Measurements from ENCODE around the gene SPDYE2. TPM values are rescaled to one million over a fixed set of nuclear protein-coding genes. Genes with fewer than 3 reads are reported as not detected.
"Not testable (repeated sequence)": the region's sequence is repeated elsewhere in the genome, so short reads cannot be mapped to it uniquely, and the experiment has no call there.

Gene SPDYE2
- total RNA-seq, 1 experiment from 2014 or later = 0.15 TPM

GRCh38 chr7:102592477-102593019 is 41.5 kb downstream of the SPDYE2 start:
- not testable (repeated sequence) for H3K27ac Mint-ChIP-seq

GRCh38 chr7:102593637-102594334 is 42.8 kb downstream of the SPDYE2 start:
- H3K36me3 Mint-ChIP-seq; POLR2A ChIA-PET; H3K4me3 Mint-ChIP-seq; H3K27me3 Mint-ChIP-seq (ENCODE audit: low read depth); H3K9me3 Mint-ChIP-seq; DNase-seq (ENCODE audit: low spot score); H3K4me1 Mint-ChIP-seq; H3K27ac Mint-ChIP-seq; CTCF ChIA-PET: not testable (repeated sequence)
- peak; percentile 0 for ATAC-seq

More at GRCh38 chr7:102592477-102593019, 41.5 kb downstream of the SPDYE2 start:
- H3K9me3 Mint-ChIP-seq; H3K4me3 Mint-ChIP-seq; H3K4me1 Mint-ChIP-seq; POLR2A ChIA-PET; CTCF ChIA-PET; H3K36me3 Mint-ChIP-seq; H3K27me3 Mint-ChIP-seq (ENCODE audit: low read depth): not testable (repeated sequence)
- ATAC-seq (peak; percentile 62), DNase-seq (ENCODE audit: low spot score) (peak; percentile 58)

GRCh38 chr7:102596036-102596435 is 45.0 kb downstream of the SPDYE2 start:
- H3K4me1 Mint-ChIP-seq; H3K27me3 Mint-ChIP-seq (ENCODE audit: low read depth); H3K4me3 Mint-ChIP-seq; ATAC-seq; CTCF ChIA-PET; POLR2A ChIA-PET; H3K36me3 Mint-ChIP-seq; DNase-seq (ENCODE audit: low spot score); H3K27ac Mint-ChIP-seq; H3K9me3 Mint-ChIP-seq: not testable (repeated sequence)

- H3K4me3 Mint-ChIP-seq; DNase-seq (ENCODE audit: low spot score); H3K27ac Mint-ChIP-seq; H3K9me3 Mint-ChIP-seq; CTCF ChIA-PET; H3K27me3 Mint-ChIP-seq (ENCODE audit: low read depth); POLR2A ChIA-PET; H3K36me3 Mint-ChIP-seq; H3K4me1 Mint-ChIP-seq; ATAC-seq: not testable (repeated sequence)
Measured at GRCh38 chr7:102599699-102600098, 48.7 kb downstream of the SPDYE2 start.

GRCh38 chr7:102602317-102602716 is 51.3 kb downstream of the SPDYE2 start:
- ATAC-seq; H3K4me1 Mint-ChIP-seq; H3K27ac Mint-ChIP-seq; H3K4me3 Mint-ChIP-seq; DNase-seq (ENCODE audit: low spot score); CTCF ChIA-PET; H3K9me3 Mint-ChIP-seq; POLR2A ChIA-PET; H3K27me3 Mint-ChIP-seq (ENCODE audit: low read depth); H3K36me3 Mint-ChIP-seq: not testable (repeated sequence)

GRCh38 chr7:102604431-102605145 is 53.6 kb downstream of the SPDYE2 start:
- H3K36me3 Mint-ChIP-seq; H3K4me1 Mint-ChIP-seq; H3K4me3 Mint-ChIP-seq; DNase-seq (ENCODE audit: low spot score); H3K27me3 Mint-ChIP-seq (ENCODE audit: low read depth); CTCF ChIA-PET; POLR2A ChIA-PET; H3K27ac Mint-ChIP-seq; H3K9me3 Mint-ChIP-seq: not testable (repeated sequence)
- ATAC-seq = peak; percentile 40

GRCh38 chr7:102606848-102607247 is 55.8 kb downstream of the SPDYE2 start:
- H3K27ac Mint-ChIP-seq; H3K27me3 Mint-ChIP-seq (ENCODE audit: low read depth); H3K9me3 Mint-ChIP-seq; DNase-seq (ENCODE audit: low spot score); H3K4me3 Mint-ChIP-seq; POLR2A ChIA-PET; H3K36me3 Mint-ChIP-seq; H3K4me1 Mint-ChIP-seq; CTCF ChIA-PET; ATAC-seq: not testable (repeated sequence)

- DNase-seq (ENCODE audit: low spot score); H3K36me3 Mint-ChIP-seq; CTCF ChIA-PET; H3K27me3 Mint-ChIP-seq (ENCODE audit: low read depth); H3K4me3 Mint-ChIP-seq; H3K4me1 Mint-ChIP-seq; ATAC-seq; H3K27ac Mint-ChIP-seq; H3K9me3 Mint-ChIP-seq; POLR2A ChIA-PET: not testable (repeated sequence)
Measured at GRCh38 chr7:102609734-102610133, 58.7 kb downstream of the SPDYE2 start.

GRCh38 chr7:102610441-102610840 is 59.4 kb downstream of the SPDYE2 start:
- H3K27me3 Mint-ChIP-seq (ENCODE audit: low read depth); POLR2A ChIA-PET; H3K9me3 Mint-ChIP-seq; H3K4me3 Mint-ChIP-seq; H3K36me3 Mint-ChIP-seq; CTCF ChIA-PET; H3K27ac Mint-ChIP-seq; ATAC-seq; H3K4me1 Mint-ChIP-seq: not testable (repeated sequence)
- peak; percentile 12 for DNase-seq (ENCODE audit: low spot score)

GRCh38 chr7:102611013-102611674 is 60.1 kb downstream of the SPDYE2 start:
- CTCF ChIA-PET; H3K36me3 Mint-ChIP-seq; POLR2A ChIA-PET; H3K27ac Mint-ChIP-seq; H3K4me3 Mint-ChIP-seq; H3K27me3 Mint-ChIP-seq (ENCODE audit: low read depth); H3K9me3 Mint-ChIP-seq; DNase-seq (ENCODE audit: low spot score); H3K4me1 Mint-ChIP-seq: not testable (repeated sequence)
- ATAC-seq = peak; percentile 76

- H3K9me3 Mint-ChIP-seq; POLR2A ChIA-PET; H3K36me3 Mint-ChIP-seq; CTCF ChIA-PET; ATAC-seq; H3K27me3 Mint-ChIP-seq (ENCODE audit: low read depth); H3K4me1 Mint-ChIP-seq; H3K27ac Mint-ChIP-seq: not testable (repeated sequence)
- peak; percentile 38 for DNase-seq (ENCODE audit: low spot score)
- H3K4me3 Mint-ChIP-seq = 0 out of 2 replicates have a peak overlapping the region, but pooled peaks have one; percentile 39
Measured at GRCh38 chr7:102611675-102612325, 60.8 kb downstream of the SPDYE2 start.
